Measurements from ENCODE around the gene RTL5.

RTL5 gene

DNA sequence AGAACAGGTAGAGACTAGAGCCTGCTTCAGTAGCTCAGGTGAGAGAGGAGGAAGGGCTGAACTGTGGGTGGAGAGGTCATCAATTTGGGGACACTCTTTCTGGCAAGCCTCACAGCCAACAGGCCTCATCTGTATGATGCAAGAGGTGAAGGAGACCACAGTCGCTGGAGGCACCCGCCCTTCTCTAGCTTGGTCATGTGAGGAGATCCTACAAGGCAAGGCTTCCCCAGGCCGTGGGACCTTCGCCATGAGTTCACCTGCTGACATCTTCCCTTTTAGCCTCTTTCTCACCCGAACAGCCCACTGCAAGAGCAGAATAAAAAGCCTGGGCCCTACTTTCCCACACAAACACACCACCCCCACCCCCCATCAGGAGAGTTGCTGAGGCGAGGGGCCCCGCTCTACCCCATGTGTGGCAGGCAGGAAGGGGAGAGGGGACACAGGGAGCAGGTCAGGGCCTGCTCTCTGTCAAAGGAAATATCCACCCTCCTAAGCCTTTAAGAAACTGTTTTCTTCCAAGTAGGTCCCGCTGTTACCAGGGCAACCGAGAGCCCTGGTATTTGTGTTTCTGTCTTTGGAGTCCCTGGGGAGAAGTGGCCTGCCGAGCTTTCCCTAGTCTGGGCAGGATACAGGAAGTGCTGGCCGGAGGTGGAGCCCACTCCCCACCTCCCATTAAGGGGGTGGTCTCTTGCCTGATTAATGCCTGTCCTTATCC lies 8.1 kb downstream of the RTL5 start:
- TF ChIP-seq ZFX (IDR thresholded peaks at IDR 0.05): no peak
- TF ChIP-seq CTCF (conservative IDR thresholded peaks at IDR 0.05): no peak
- H3K27ac ChIP-seq: no peak overlapping the region

- H3K27ac ChIP-seq: no peak overlapping the region
- TF ChIP-seq ZFX (IDR thresholded peaks at IDR 0.05): no peak
- no peak for TF ChIP-seq CTCF (conservative IDR thresholded peaks at IDR 0.05)
Observed at GRCh38 chrX:72122621-72123337, 8.9 kb downstream of the RTL5 start.

DNA sequence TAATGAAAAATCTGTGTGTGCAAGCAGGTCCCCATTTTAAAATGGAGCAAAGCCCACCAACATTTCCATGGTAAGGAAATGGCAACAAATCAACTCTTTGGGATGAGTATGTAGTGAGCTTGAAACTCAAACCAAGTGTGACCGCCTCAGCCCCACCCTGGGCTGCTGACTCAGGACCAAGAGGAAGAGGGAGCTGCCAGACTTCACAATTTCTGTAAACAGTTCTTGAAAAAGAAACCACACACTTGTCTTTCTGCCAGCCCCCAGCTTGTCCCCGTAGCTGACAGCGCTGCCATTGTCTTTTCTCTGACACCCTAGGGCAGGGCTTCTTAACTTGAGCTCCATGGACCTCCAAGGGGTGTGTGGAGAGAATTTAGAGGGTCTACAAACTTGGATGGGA lies 10.3 kb downstream of the RTL5 start:
- no peak overlapping the region for H3K27ac ChIP-seq
- TF ChIP-seq ZFX (IDR thresholded peaks at IDR 0.05): no peak
- no peak for TF ChIP-seq CTCF (conservative IDR thresholded peaks at IDR 0.05)

DNA sequence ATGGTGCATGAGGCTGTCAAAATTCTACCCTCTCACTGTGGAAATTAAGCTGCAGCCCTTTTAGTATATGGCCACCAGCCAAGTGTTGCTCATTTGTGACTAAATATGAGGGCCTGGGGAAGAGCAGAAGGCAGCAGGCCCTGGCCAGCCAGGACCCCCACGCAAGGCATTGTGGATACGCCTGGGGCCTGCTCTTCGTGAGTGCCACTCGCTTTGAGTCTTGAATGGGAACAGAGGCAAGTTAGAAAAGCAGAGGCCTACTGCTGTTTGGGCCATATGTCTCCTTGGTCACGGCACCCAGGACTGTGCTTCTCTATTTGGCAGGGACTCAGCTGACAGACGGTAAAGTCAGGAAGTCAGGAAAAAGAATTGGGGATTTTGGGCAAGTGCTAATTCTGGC lies 10.9 kb downstream of the RTL5 start:
- TF ChIP-seq ZFX (IDR thresholded peaks at IDR 0.05): no peak
- no peak overlapping the region for H3K27ac ChIP-seq

DNA sequence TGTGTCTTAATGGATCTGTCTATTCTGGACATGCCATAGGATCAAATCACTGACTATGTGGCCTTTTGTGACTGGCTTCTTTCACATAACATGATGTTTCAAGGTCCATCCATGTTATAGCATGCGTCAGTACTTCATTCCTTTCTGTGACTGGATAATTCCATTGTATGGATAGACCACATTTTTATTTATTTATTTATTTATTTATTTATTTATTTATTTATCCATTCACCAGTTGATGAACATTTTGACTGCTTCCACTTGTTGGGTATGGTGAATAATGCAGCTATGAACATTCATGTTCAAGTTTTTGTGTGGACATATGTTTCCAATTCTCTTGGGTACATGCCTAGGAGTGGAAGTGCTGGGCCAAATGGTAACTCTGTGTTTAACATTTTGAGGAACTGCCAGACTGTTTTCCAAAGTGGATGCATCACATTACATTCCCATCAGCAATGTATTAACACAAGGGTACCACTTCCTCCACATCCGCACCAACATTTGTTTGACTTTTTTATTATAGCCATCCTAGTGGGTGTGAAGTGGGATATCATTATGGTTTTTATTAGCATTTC lies 14.0 kb downstream of the RTL5 start:
- H3K27ac ChIP-seq: no peak overlapping the region
- TF ChIP-seq ZFX (IDR thresholded peaks at IDR 0.05) (no peak), CTCF (conservative IDR thresholded peaks at IDR 0.05) (no peak)

DNA sequence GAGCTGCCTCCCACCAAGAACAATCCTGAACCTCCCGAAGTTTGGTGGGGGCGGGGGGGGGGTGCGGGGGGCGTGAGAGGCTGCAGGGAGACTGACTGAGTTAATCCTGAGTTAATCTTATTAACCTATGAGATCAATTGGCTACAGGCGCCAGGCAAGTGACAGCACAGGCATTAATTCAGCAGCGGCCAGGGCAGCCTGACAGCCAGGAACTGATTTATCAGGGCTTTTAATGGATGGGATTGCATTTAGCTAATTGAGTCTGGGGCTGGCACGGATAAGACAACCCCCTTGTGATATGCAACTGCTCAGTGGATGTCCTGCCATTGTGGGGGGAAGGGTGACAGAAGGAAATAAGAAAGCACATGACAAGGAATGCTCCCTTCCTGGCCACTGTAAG lies 16.3 kb downstream of the RTL5 start:
- H3K27ac ChIP-seq: no peak overlapping the region
- no peak for TF ChIP-seq CTCF (conservative IDR thresholded peaks at IDR 0.05)
- TF ChIP-seq ZFX (IDR thresholded peaks at IDR 0.05): no peak

GRCh38 chrX:72114807-72115206 lies 16.9 kb downstream of the RTL5 start:
- TF ChIP-seq ZFX (IDR thresholded peaks at IDR 0.05): no peak
- TF ChIP-seq CTCF (conservative IDR thresholded peaks at IDR 0.05): no peak
- H3K27ac ChIP-seq: no peak overlapping the region

Data from C4-2B (cell line).